Breast epithelium (tissue), 3 donors: ENCODE results near the gene LYRM4.

ENCODE experiments used
- POLR2A ChIP-seq: fragments of 450-650 bp; IDR thresholded peaks from one replicate; pipeline ENCODE4 v1.6.1; 2016; ENCODE audit warnings: antibody characterized with exemption, mild to moderate bottlenecking, moderate library complexity
- TF ChIP-seq, protein P1 (sequence below), 3 donors: fragments of 450-650 bp; IDR thresholded peaks; one replicate each; pipeline ENCODE4 v1.5.1; 2016 to 2017; ENCODE audit warnings: antibody characterized with exemption in 3 of 3, mild to moderate bottlenecking in 3 of 3, moderate library complexity in 3 of 3

DNA sequence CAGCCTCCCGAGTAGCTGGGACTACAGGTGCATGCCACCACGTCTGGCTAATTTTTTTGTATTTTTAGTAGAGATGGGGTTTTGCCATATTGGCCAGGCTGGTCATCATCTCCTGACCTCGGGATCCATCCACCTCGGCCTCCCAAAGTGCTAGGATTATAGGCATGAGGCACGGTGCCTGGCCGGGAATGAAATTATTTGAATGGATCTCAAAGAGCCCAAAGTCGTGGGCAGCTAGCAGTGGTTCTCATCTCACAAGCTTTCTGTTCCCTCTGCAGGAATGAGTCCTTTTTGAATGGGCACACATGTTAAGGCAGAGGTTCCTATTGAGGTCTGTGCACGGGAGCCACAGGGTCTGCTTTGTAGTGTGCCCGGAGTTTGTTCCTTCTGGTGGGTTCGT, 140.7 kb downstream of the LYRM4 start:
- TF ChIP-seq POLR2A: no peak
- TF ChIP-seq, protein P1, sequence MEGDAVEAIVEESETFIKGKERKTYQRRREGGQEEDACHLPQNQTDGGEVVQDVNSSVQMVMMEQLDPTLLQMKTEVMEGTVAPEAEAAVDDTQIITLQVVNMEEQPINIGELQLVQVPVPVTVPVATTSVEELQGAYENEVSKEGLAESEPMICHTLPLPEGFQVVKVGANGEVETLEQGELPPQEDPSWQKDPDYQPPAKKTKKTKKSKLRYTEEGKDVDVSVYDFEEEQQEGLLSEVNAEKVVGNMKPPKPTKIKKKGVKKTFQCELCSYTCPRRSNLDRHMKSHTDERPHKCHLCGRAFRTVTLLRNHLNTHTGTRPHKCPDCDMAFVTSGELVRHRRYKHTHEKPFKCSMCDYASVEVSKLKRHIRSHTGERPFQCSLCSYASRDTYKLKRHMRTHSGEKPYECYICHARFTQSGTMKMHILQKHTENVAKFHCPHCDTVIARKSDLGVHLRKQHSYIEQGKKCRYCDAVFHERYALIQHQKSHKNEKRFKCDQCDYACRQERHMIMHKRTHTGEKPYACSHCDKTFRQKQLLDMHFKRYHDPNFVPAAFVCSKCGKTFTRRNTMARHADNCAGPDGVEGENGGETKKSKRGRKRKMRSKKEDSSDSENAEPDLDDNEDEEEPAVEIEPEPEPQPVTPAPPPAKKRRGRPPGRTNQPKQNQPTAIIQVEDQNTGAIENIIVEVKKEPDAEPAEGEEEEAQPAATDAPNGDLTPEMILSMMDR (IDR thresholded peaks at IDR 0.05): no peak
